Cardiac ventricle fibroblast (primary cell): ENCODE data around the gene KAT7. TPM values are rescaled to one million over a fixed set of nuclear protein-coding genes. Genes with fewer than 3 reads are reported as not detected.

Source experiments
- total RNA-seq: library from RNA; depleted of rRNA; stranded (reverse); fragments of >200 nt; gene quantifications from 2 replicates; pipeline ENCODE4 v1.2.3, GENCODE V29; 2015

Gene KAT7
- 22.2 and 23.3 TPM in 2 replicates for total RNA-seq

GRCh38 chr17:49788478-49789242 lies at the start of gene KAT7:
Gene KAT7, plus strand, starts transcription at chr17:49788681. Its CDS starts 154 bp downstream, at chr17:49788835.

GRCh38 chr17:49763735-49764558 lies 24.5 kb upstream of the KAT7 start, which contains the start of gene FAM117A:
Gene FAM117A, minus strand, starts transcription at chr17:49764131. Its CDS starts 44 bp downstream, at chr17:49764087.

GRCh38 chr17:49848019-49848473 lies 59.6 kb downstream of the KAT7 start, which contains the start of gene TAC4:
Gene TAC4, minus strand, starts transcription at chr17:49848069. Its CDS starts 52 bp downstream, at chr17:49848017.

Other genes starting within 250 kb of the KAT7 start
- 0.54 and 0.81 TPM in 2 replicates for gene NXPH3, start 212.8 kb upstream of the KAT7 start, total RNA-seq
- 23.7 and 47.6 TPM in 2 replicates for gene SPOP, start 110.6 kb upstream of the KAT7 start, total RNA-seq
- gene SLC35B1, start 80.7 kb upstream of the KAT7 start, total RNA-seq, result 24.2 and 29.4 TPM in 2 replicates
- 5.5 and 7.0 TPM in 2 replicates for gene FAM117A, start 24.6 kb upstream of the KAT7 start, total RNA-seq
- gene TAC4, start 59.4 kb downstream of the KAT7 start, total RNA-seq, result not detected in 2 replicates
- gene DLX4, start 180.5 kb downstream of the KAT7 start, total RNA-seq, result not detected in 2 replicates
- gene DLX3, start 206.5 kb downstream of the KAT7 start, total RNA-seq, result 0.49 and 4.4 TPM in 2 replicates